GM21717 (cell line): ENCODE data around the gene WDR93.
A peak's percentile ranks its signal among the peaks of the same experiment; 100 is the strongest.

Source experiments
- ATAC-seq: cut with Tn5 transposase; IDR thresholded peaks from one replicate; pipeline ENCODE4 v1.9.1; 2021; ENCODE audit warnings: mild to moderate bottlenecking, moderate library complexity; ENCODE audit not compliant: unreplicated experiment

Gene WDR93

GRCh38 chr15:89690276-89691218 is at the start of gene WDR93, which contains the start of gene PEX11A:
WDR93 (plus strand) TSS chr15:89690811; CDS start chr15:89701747, 10,936 bp downstream.
PEX11A (minus strand) TSS chr15:89690754; CDS start chr15:89690632, 122 bp downstream.
- ATAC-seq: peak; percentile 95

GRCh38 chr15:89641053-89641452 is 49.6 kb upstream of the WDR93 start:
- ATAC-seq: no peak

- no peak for ATAC-seq
These were observed 48.5 kb upstream of the WDR93 start for GRCh38 chr15:89642106-89642505.

GRCh38 chr15:89645680-89646079 is 44.9 kb upstream of the WDR93 start:
- ATAC-seq: no peak

- ATAC-seq: no peak
These were observed 44.0 kb upstream of the WDR93 start for GRCh38 chr15:89646416-89647141.

GRCh38 chr15:89647191-89647851 is 43.3 kb upstream of the WDR93 start:
- no peak for ATAC-seq

- no peak for ATAC-seq
These were observed 42.3 kb upstream of the WDR93 start for GRCh38 chr15:89648106-89649012.

GRCh38 chr15:89649013-89649625 is 41.5 kb upstream of the WDR93 start:
- no peak for ATAC-seq

- ATAC-seq: no peak
These were observed 40.9 kb upstream of the WDR93 start for GRCh38 chr15:89649716-89650115.

- ATAC-seq: no peak
These were observed 38.5 kb upstream of the WDR93 start for GRCh38 chr15:89652131-89652530.

GRCh38 chr15:89652666-89653065 is 37.9 kb upstream of the WDR93 start:
- ATAC-seq: no peak

GRCh38 chr15:89653578-89653977 is 37.0 kb upstream of the WDR93 start:
- ATAC-seq: no peak

GRCh38 chr15:89654301-89654761 is 36.3 kb upstream of the WDR93 start:
- ATAC-seq: no peak

GRCh38 chr15:89654847-89655805 is 35.5 kb upstream of the WDR93 start, which contains the start of gene KIF7:
KIF7 (minus strand) TSS chr15:89655467; CDS start chr15:89652930, 2,537 bp downstream.
- no peak for ATAC-seq

GRCh38 chr15:89656116-89656815 is 34.3 kb upstream of the WDR93 start:
- ATAC-seq: no peak

- no peak for ATAC-seq
These were observed 32.9 kb upstream of the WDR93 start for GRCh38 chr15:89657686-89658200.

- no peak for ATAC-seq
These were observed 31.3 kb upstream of the WDR93 start for GRCh38 chr15:89659295-89659694.

- no peak for ATAC-seq
These were observed 30.1 kb upstream of the WDR93 start for GRCh38 chr15:89660556-89660955.
